HepG2 (cell line): ENCODE measurements around the gene SSNA1. TPM values are rescaled to one million over a fixed set of nuclear protein-coding genes. Genes with fewer than 3 reads are reported as not detected.

ENCODE experiments used
- HCFC1 ChIP-seq: fragments of 150-350 bp; IDR thresholded peaks from 2 replicates; pipeline ENCODE4 v1.6.1; 2014; ENCODE audit warnings: low read depth, low read length
- HDAC1 ChIP-seq: sonication (generic); formaldehyde crosslinking; IDR thresholded peaks from 2 replicates; pipeline ENCODE4 v1.5.1; 2020; ENCODE audit warnings: mild to moderate bottlenecking, missing genetic modification reagents
- HIVEP1 ChIP-seq: sonication (generic); formaldehyde crosslinking; IDR thresholded peaks from 2 replicates; pipeline ENCODE4 v1.4.0; 2020; ENCODE audit warnings: mild to moderate bottlenecking, missing genetic modification reagents
- NFIC ChIP-seq: IDR thresholded peaks from 2 replicates; pipeline ENCODE4 v1.6.1; 2012; ENCODE audit warnings: mild to moderate bottlenecking, low read length, inconsistent platforms
- NR2F1 ChIP-seq, 2 experiments: fragments of 450-650 bp in 1 of 2; formaldehyde crosslinking in 1 of 2; IDR thresholded peaks; 2 replicates each; pipeline versions ENCODE4 v1.5.0 to v1.6.1; 2016 to 2020; ENCODE audit warnings: mild to moderate bottlenecking in 1 of 2, missing compliant biosample characterization in 1 of 2, missing genetic modification reagents in 1 of 2, moderate library complexity in 1 of 2
- RBM39 ChIP-seq: fragments of 200-400 bp; formaldehyde crosslinking; IDR thresholded peaks from one replicate; pipeline ENCODE4 v1.6.1; 2018; ENCODE audit warnings: antibody characterized with exemption, mild to moderate bottlenecking, low read depth, low read length; ENCODE audit not compliant: poor library complexity, severe bottlenecking
- RFX1 ChIP-seq: fragments of 450-650 bp; IDR thresholded peaks from 2 replicates; pipeline ENCODE4 v1.6.1; 2017
- SUZ12 ChIP-seq: fragments of 150-350 bp; IDR thresholded peaks from 2 replicates; pipeline ENCODE4 v1.6.1; 2014; ENCODE audit warnings: low read depth, low read length
- U2AF2 ChIP-seq: fragments of 200-400 bp; formaldehyde crosslinking; IDR thresholded peaks from 2 replicates; pipeline ENCODE4 v1.6.1; 2017; ENCODE audit warnings: low read depth, mild to moderate bottlenecking, low read length
- ZFP90 ChIP-seq: sonication (generic); formaldehyde crosslinking; IDR thresholded peaks from 2 replicates; pipeline ENCODE4 v1.8.0; 2022; ENCODE audit warnings: missing genetic modification reagents, mild to moderate bottlenecking, inconsistent platforms, borderline replicate concordance
- ZFX ChIP-seq: sonication (generic); formaldehyde crosslinking; IDR thresholded peaks from 2 replicates; pipeline ENCODE4 v1.4.0; 2020; ENCODE audit warnings: mild to moderate bottlenecking, low read depth, missing genetic modification reagents, moderate library complexity
- ZNF558 ChIP-seq: sonication (generic); formaldehyde crosslinking; IDR thresholded peaks from 2 replicates; pipeline ENCODE4 v1.9.0; 2022; ENCODE audit warnings: mild to moderate bottlenecking, missing genetic modification reagents, borderline replicate concordance
- ZNF598 ChIP-seq: sonication (generic); formaldehyde crosslinking; IDR thresholded peaks from 2 replicates; pipeline ENCODE4 v1.5.1; 2020; ENCODE audit warnings: mild to moderate bottlenecking, missing genetic modification reagents, borderline replicate concordance
- ZNF7 ChIP-seq: IDR thresholded peaks from 2 replicates; pipeline ENCODE4 v1.6.1; 2016; ENCODE audit warnings: missing biosample characterization, missing genetic modification reagents
- ZNF724P ChIP-seq: sonication (generic); formaldehyde crosslinking; IDR thresholded peaks from 2 replicates; pipeline ENCODE4 v1.8.0; 2022; ENCODE audit warnings: missing genetic modification reagents, borderline replicate concordance
- ZNF766 ChIP-seq: sonication (generic); formaldehyde crosslinking; IDR thresholded peaks from 2 replicates; pipeline ENCODE4 v1.5.0; 2020; ENCODE audit warnings: missing genetic modification reagents, borderline replicate concordance
- polyA plus RNA-seq, 8 experiments: library from polyadenylated mRNA; depleted of rRNA in 3 of 8; stranded (reverse) in 7 of 8; unstranded in 1 of 8; fragments of >200 nt; fragmentation: Illumina TruSeq in 4 of 8; extraction: Trizol in 4 of 8; gene quantifications; 2 replicates each; pipeline versions ENCODE4 v1.2.1 to v1.2.3, GENCODE V29; 2011 to 2016; ENCODE audit warnings: low read depth in 4 of 8, missing spikeins in 1 of 8, mixed read lengths in 1 of 8; ENCODE audit not compliant: insufficient read depth in 1 of 8
- total RNA-seq, 5 experiments: library from RNA; depleted of rRNA; stranded (reverse); fragments of >200 nt; fragmentation: Illumina TruSeq; extraction: Trizol; gene quantifications; 2 replicates each; pipeline ENCODE4 v1.2.3, GENCODE V29; 2016; ENCODE audit warnings: low read depth in 1 of 5
- TF ChIP-seq, protein P1 (sequence below): sonication (generic); formaldehyde crosslinking; IDR thresholded peaks from 2 replicates; pipeline ENCODE4 v1.4.0; 2020; ENCODE audit warnings: mild to moderate bottlenecking, missing genetic modification reagents
- TF ChIP-seq, protein P2 (sequence below): sonication (generic); formaldehyde crosslinking; IDR thresholded peaks from 2 replicates; pipeline ENCODE4 v1.4.0; 2020; ENCODE audit warnings: missing genetic modification reagents, mild to moderate bottlenecking, borderline replicate concordance
- TF ChIP-seq, protein P3 (sequence below): IDR thresholded peaks from 2 replicates; pipeline ENCODE4 v1.6.1; 2012; ENCODE audit warnings: low read length, improper control_type of control experiment

SSNA1 gene
- total and polyA plus RNA-seq, 2 of the 13 experiments (the other 11 are each of a cell fraction or from before 2014, with no cell fraction given), result 35.9 to 49.4 TPM

DNA sequence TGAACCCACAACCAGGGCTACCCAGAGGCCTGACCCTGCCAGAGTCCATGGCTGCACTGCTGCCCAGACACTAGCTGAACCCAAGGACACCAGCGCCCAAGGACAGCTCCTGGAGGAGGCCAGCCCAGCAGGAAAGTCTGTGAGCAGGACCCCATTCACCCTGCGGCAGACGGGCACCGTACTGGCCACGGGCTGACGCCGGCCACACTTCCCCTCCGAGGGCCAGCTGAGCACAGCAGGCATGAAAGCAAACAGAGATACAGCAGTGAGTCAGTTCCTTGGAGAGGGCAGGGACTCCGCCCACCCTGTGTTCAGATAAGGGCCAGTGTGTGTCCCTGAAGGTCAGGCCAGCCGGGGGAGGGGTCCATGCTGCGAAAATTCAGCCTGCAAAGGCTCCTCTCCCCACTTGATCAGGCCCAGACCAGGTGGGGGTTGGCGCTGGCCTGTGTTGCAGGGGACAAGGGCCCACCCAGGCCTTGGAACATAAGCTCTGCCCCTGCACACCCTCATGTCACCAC is 30.3 kb downstream of the SSNA1 start (continued):
- TF ChIP-seq, protein P1, sequence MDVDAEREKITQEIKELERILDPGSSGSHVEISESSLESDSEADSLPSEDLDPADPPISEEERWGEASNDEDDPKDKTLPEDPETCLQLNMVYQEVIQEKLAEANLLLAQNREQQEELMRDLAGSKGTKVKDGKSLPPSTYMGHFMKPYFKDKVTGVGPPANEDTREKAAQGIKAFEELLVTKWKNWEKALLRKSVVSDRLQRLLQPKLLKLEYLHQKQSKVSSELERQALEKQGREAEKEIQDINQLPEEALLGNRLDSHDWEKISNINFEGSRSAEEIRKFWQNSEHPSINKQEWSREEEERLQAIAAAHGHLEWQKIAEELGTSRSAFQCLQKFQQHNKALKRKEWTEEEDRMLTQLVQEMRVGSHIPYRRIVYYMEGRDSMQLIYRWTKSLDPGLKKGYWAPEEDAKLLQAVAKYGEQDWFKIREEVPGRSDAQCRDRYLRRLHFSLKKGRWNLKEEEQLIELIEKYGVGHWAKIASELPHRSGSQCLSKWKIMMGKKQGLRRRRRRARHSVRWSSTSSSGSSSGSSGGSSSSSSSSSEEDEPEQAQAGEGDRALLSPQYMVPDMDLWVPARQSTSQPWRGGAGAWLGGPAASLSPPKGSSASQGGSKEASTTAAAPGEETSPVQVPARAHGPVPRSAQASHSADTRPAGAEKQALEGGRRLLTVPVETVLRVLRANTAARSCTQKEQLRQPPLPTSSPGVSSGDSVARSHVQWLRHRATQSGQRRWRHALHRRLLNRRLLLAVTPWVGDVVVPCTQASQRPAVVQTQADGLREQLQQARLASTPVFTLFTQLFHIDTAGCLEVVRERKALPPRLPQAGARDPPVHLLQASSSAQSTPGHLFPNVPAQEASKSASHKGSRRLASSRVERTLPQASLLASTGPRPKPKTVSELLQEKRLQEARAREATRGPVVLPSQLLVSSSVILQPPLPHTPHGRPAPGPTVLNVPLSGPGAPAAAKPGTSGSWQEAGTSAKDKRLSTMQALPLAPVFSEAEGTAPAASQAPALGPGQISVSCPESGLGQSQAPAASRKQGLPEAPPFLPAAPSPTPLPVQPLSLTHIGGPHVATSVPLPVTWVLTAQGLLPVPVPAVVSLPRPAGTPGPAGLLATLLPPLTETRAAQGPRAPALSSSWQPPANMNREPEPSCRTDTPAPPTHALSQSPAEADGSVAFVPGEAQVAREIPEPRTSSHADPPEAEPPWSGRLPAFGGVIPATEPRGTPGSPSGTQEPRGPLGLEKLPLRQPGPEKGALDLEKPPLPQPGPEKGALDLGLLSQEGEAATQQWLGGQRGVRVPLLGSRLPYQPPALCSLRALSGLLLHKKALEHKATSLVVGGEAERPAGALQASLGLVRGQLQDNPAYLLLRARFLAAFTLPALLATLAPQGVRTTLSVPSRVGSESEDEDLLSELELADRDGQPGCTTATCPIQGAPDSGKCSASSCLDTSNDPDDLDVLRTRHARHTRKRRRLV (CRISPR knock-in tag), result no peak; the same call in 1 of the 2 replicates
- TF ChIP-seq RFX1 (no peak), ZNF766 (CRISPR knock-in tag) (no peak), U2AF2 (no peak), HCFC1 (no peak), NR2F1 (CRISPR knock-in tag; IDR thresholded peaks at IDR 0.05) (peak in 1 of 2 experiments; percentile 43; a peak in 1 of 4 replicates), NFIC (no peak), SUZ12 (no peak), RBM39 (no peak), ZNF724P (0 out of 2 replicates have a peak, but pooled peaks have one; percentile 27), ZNF598 (no peak), ZNF558 (CRISPR knock-in tag) (no peak), HDAC1 (CRISPR knock-in tag) (peak; percentile 79), HIVEP1 (CRISPR knock-in tag) (0 out of 2 replicates have a peak, but pooled peaks have one; percentile 30), ZNF7 (CRISPR knock-in tag) (no peak), ZFP90 (CRISPR knock-in tag) (no peak), ZFX (CRISPR knock-in tag) (peak; percentile 61)
- TF ChIP-seq, protein P2, sequence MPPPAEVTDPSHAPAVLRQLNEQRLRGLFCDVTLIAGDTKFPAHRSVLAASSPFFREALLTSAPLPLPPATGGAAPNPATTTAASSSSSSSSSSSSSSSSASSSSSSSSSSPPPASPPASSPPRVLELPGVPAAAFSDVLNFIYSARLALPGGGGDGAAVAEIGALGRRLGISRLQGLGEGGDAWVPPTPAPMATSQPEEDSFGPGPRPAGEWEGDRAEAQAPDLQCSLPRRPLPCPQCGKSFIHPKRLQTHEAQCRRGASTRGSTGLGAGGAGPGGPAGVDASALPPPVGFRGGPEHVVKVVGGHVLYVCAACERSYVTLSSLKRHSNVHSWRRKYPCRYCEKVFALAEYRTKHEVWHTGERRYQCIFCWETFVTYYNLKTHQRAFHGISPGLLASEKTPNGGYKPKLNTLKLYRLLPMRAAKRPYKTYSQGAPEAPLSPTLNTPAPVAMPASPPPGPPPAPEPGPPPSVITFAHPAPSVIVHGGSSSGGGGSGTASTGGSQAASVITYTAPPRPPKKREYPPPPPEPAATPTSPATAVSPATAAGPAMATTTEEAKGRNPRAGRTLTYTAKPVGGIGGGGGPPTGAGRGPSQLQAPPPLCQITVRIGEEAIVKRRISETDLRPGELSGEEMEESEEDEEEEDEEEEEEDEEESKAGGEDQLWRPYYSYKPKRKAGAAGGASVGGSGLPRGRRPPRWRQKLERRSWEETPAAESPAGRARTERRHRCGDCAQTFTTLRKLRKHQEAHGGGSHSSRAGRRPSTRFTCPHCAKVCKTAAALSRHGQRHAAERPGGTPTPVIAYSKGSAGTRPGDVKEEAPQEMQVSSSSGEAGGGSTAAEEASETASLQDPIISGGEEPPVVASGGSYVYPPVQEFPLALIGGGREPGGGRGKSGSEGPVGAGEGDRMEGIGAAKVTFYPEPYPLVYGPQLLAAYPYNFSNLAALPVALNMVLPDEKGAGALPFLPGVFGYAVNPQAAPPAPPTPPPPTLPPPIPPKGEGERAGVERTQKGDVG (CRISPR knock-in tag), result no peak
- TF ChIP-seq, protein P3, sequence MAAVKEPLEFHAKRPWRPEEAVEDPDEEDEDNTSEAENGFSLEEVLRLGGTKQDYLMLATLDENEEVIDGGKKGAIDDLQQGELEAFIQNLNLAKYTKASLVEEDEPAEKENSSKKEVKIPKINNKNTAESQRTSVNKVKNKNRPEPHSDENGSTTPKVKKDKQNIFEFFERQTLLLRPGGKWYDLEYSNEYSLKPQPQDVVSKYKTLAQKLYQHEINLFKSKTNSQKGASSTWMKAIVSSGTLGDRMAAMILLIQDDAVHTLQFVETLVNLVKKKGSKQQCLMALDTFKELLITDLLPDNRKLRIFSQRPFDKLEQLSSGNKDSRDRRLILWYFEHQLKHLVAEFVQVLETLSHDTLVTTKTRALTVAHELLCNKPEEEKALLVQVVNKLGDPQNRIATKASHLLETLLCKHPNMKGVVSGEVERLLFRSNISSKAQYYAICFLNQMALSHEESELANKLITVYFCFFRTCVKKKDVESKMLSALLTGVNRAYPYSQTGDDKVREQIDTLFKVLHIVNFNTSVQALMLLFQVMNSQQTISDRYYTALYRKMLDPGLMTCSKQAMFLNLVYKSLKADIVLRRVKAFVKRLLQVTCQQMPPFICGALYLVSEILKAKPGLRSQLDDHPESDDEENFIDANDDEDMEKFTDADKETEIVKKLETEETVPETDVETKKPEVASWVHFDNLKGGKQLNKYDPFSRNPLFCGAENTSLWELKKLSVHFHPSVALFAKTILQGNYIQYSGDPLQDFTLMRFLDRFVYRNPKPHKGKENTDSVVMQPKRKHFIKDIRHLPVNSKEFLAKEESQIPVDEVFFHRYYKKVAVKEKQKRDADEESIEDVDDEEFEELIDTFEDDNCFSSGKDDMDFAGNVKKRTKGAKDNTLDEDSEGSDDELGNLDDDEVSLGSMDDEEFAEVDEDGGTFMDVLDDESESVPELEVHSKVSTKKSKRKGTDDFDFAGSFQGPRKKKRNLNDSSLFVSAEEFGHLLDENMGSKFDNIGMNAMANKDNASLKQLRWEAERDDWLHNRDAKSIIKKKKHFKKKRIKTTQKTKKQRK, result no peak
